Kidney epithelial cell (primary cell): Measurements from ENCODE around the gene RSAD1. TPM values are rescaled to one million over a fixed set of nuclear protein-coding genes. Genes with fewer than 3 reads are reported as not detected.

Experiments
- DNase-seq: peaks from one replicate; pipeline ENCODE4 v3.0.0-alpha.2; 2010; ENCODE audit warnings: low read depth
- H3K27me3 ChIP-seq: 2 replicates; pipeline ENCODE4 v1.6.0; 2011; ENCODE audit warnings: low read length; ENCODE audit not compliant: control insufficient read depth, insufficient read depth
- H3K36me3 ChIP-seq: 2 replicates; pipeline ENCODE4 v1.5.1; 2011; ENCODE audit warnings: low read length; ENCODE audit not compliant: control insufficient read depth, insufficient read depth
- H3K4me3 ChIP-seq: 2 replicates; pipeline ENCODE4 v1.5.1; 2011; ENCODE audit warnings: low read depth, mild to moderate bottlenecking, control low read depth, low read length
- total RNA-seq: library from RNA; depleted of rRNA; stranded (reverse); fragments of >200 nt; gene quantifications from 2 replicates; pipeline ENCODE4 v1.2.3, GENCODE V29; 2015
- TF ChIP-seq, protein P1 (sequence below): IDR thresholded peaks from 2 replicates; pipeline ENCODE4 v1.5.1; 2011; ENCODE audit warnings: mild to moderate bottlenecking, moderate library complexity, low read length, control low read depth, inconsistent platforms; ENCODE audit not compliant: insufficient read depth, poor library complexity, severe bottlenecking

The RSAD1 gene
- total RNA-seq = 28.4 and 31.1 TPM in 2 replicates

DNA sequence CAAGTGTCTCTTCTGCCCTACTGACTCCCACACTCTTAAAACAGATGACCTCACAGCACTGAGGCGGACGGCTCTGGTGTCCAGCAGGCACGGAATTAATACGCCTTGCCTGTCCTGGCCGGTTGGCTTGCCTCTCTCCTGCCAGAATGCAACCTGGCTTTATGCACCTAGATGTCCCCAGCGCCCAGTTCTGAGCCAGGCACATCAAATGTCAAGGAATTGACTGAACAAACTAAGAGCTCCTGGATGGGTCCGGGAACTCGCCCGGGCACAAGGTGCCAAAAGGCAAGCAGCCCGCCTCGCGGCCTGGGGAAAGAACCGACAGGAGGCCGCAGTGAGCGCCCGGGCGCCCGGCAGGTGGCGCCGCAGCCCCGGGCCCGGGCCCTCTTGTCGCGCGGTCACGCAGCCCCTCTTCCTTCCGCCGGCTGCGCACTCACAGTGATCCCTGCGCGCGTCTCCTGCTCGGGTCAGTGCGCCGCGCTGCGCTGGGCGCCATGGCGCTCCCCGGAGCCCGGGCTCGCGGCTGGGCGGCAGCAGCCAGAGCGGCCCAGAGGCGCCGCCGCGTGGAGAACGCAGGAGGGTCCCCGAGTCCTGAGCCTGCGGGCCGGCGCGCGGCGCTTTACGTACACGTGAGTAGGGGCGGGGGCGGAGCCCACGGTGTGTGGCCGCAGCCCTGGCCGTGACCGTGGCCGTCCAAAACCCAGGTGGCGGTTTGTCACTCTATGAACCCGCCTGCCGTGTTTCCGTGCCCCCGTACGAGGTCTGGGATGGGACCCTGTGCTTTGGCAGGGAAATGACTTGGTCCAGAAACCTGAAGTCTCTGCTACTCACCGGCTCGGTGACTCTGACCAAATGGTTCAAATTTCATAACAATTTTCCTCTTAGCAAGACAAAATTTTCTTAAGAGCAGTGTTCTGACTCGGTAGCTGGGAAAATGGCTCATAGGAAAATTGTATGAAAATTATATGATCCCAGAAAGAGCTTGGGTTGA lies at the start of gene RSAD1:
TSS of gene RSAD1 (plus strand) at position 470 of the 991 bp plus-strand sequence. CDS start at position 495, 25 bp downstream.
- H3K27me3 ChIP-seq = peaks cover 3% of the 10 kb centered on the region
- TF ChIP-seq, protein P1, sequence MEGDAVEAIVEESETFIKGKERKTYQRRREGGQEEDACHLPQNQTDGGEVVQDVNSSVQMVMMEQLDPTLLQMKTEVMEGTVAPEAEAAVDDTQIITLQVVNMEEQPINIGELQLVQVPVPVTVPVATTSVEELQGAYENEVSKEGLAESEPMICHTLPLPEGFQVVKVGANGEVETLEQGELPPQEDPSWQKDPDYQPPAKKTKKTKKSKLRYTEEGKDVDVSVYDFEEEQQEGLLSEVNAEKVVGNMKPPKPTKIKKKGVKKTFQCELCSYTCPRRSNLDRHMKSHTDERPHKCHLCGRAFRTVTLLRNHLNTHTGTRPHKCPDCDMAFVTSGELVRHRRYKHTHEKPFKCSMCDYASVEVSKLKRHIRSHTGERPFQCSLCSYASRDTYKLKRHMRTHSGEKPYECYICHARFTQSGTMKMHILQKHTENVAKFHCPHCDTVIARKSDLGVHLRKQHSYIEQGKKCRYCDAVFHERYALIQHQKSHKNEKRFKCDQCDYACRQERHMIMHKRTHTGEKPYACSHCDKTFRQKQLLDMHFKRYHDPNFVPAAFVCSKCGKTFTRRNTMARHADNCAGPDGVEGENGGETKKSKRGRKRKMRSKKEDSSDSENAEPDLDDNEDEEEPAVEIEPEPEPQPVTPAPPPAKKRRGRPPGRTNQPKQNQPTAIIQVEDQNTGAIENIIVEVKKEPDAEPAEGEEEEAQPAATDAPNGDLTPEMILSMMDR = peak; percentile 42
- peak within 1 kb of the TSS; percentile 92 for H3K4me3 ChIP-seq
- H3K36me3 ChIP-seq = peaks cover 1% of the 10 kb centered on the region
- peak; percentile 43 for DNase-seq

DNA sequence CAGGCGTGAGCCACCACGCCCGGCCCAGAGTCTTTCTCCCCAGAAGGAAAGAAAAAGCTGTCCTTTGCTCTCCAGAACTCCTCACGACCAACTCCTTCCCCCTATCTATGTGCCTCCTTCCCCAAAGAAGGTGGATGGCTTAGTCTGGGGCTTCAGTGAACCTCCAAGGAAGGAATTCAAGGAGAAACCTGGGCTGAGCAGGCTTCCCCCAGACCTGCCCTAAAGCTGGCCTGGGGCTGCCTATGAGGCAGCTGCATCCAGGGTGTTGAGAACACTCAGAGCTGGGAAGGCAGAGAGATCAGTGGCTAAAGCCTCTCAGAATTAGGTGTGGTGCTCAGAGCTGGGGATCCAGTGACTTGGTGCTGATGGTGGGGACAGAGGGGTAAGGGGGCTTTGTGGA lies 48.9 kb upstream of the RSAD1 start:
- Histone ChIP-seq H3K4me3 (no peak overlapping the region), H3K27me3 (no peaks in the 10 kb centered on the region), H3K36me3 (no peaks in the 10 kb centered on the region)
- DNase-seq = no peak
- TF ChIP-seq, protein P1 = no peak

DNA sequence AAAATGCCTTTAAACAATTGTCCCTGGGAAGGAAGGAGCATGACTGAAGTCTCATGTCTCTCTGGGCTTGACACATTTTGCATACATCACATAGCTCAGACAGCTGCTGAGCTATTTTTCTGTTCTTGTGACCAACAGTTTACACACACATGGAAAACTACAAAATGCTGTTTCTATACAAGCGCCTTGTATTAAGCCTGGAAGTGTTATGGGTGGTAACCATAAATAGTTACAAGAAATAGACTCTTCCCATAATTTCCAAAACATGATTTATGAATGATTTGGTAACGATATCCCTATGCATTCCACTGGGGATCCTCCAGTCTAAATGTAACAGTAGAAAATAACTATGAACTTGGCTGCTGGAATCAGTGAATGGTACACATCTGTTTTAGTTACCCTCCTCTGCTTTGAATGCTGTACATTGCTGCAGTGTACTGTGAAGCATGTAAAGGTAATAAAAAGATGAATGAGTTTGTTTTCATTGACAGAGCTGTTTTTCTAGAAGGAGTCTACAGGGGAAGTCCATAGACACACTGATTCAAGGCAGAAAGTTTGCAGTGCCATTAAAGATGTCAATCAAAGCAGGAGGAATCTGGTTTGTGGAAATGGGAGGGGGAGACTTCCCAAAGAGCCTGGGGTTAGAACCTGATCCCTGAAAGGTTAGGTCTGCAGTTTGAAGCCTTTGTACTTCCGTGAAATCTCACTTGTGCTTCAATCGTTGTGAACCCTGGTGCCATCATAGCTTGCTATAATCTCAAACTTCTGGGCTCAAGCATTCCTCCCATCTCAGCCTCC lies 47.6 kb upstream of the RSAD1 start:
- Histone ChIP-seq H3K36me3 (no peaks in the 10 kb centered on the region), H3K27me3 (no peaks in the 10 kb centered on the region), H3K4me3 (no peak overlapping the region)
- TF ChIP-seq, protein P1 = no peak
- no peak for DNase-seq

DNA sequence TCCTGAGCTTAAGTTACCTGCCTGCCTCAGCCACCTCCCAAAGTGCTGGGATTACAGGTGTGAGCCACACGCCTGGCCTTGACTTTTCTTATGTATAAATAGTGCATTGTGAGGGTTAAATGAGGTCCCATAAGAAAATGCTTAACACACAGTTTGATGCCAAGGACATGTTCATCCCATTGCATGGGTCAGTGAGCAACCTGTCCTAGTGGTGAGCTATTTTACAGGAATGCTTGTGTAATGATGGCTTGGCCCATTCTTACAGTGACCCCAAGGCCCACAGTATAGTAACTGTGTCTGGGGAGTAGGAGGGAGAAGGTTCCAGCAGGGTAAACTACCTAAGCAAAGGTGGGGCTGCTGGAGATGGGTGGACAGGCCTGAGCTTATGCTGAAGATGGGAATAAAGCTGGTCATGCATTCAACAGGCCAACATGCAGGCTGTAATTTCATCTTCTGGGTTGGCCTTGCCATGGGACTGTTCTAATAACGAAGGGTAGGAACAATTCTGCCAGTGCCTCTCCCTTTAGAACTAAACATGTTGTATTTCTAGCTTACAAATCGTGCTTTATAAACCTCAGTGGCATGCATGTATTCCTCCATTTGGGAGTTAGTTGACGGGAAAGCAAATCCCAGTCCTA lies 46.4 kb upstream of the RSAD1 start:
- Histone ChIP-seq H3K27me3 (no peaks in the 10 kb centered on the region), H3K4me3 (no peak overlapping the region), H3K36me3 (no peaks in the 10 kb centered on the region)
- TF ChIP-seq, protein P1 = no peak
- DNase-seq = no peak

DNA sequence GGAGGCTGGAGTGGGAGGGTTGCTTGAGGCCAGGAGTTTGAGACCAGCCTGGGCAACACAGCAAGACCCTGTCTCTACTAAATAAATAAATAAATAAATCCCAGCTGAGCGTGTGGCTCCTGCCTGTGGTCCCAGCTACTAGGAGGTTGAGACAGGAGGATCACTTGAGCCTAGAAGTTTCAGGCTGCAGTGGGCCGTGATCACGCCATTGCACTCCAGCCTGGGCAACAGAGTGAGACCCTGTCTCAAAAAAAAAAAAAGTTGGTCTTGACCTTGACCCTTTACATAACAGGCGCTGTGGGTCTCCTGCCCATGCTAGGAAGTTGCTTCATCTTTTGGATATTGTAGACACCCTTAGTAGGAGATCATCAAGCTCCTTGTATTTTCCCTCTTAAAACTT lies 41.3 kb upstream of the RSAD1 start:
- DNase-seq = no peak
- TF ChIP-seq, protein P1 = no peak
- H3K36me3 ChIP-seq = no peaks in the 10 kb centered on the region

More for the DNA sequence above, 41.3 kb upstream of the RSAD1 start:
- H3K27me3 ChIP-seq = no peaks in the 10 kb centered on the region
- no peak overlapping the region for H3K4me3 ChIP-seq
